Measurements from ENCODE around the gene IL15.
A peak's percentile ranks its signal among the peaks of the same experiment; 100 is the strongest.

Gene IL15

DNA sequence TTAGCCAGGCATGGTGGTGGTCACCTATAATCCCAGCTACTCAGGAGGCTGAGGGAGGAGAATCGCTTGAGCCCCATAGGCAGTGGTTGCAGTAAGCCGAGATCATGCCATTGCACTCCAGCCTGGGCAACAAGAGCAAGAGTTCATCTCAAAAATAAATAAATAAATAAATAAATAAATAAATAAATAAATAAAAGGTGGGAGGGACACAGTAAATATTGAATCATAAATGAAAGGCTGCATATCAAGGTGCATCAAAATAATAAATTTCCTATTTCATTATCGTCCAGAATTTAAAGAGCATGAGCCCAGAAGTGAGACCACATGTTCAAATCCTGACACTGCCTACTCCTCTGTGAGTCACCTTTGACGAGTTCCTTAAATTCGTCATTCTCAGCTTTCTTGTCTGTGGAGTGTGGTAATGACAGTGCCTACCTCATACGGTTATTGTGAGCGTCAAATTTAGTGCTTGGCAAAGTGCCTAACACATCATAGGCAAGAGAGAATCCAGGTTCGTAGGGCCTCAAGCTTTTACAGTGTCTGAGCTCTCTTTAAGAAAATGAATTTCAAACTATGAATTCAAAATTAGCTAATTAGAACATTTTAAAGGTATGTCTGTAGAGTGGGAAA lies 49.9 kb downstream of the IL15 start:
- TF ChIP-seq CEBPB (IDR thresholded peaks at IDR 0.05) (no peak), CREB1 (IDR thresholded peaks at IDR 0.05; ENCODE audit: low read depth) (peak; percentile 55; the same call in 1 of the 2 replicates), RAD21 (IDR thresholded peaks at IDR 0.05; ENCODE audit: low read depth) (no peak), ZBTB7A (IDR thresholded peaks at IDR 0.05; ENCODE audit: low read depth) (no peak), YY1 (IDR thresholded peaks at IDR 0.05; ENCODE audit: low read depth) (no peak)
- TF ChIP-seq, protein P1, sequence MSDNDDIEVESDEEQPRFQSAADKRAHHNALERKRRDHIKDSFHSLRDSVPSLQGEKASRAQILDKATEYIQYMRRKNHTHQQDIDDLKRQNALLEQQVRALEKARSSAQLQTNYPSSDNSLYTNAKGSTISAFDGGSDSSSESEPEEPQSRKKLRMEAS (IDR thresholded peaks at IDR 0.05), result no peak

DNA sequence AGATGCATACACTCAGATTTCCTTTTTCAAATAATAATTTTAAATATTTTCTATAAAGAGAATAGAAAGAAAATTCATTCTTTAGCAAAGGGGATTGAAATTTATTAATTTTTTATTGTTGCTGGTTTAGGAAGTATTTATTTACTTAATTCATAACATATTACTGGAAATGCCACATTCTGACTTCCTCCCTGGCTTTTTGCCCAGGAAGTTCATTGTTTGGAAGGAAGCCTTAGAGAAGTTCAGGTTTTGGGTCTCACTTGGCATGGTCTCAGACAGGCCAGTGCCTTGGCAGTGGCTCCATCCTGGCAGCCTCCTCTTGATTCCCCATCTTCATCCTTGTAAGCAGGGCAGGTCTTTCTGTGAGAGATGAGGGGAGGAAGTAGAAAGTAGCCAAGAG lies 50.5 kb downstream of the IL15 start:
- 0 out of 2 replicates have a peak, but pooled peaks have one; percentile 17 for TF ChIP-seq EP300 (IDR thresholded peaks at IDR 0.05; ENCODE audit: borderline replicate concordance)
- no peak for TF ChIP-seq CREB1 (IDR thresholded peaks at IDR 0.05; ENCODE audit: low read depth)
- TF ChIP-seq ZBTB7A (IDR thresholded peaks at IDR 0.05; ENCODE audit: low read depth), result no peak
- TF ChIP-seq, protein P1 (IDR thresholded peaks at IDR 0.05), result no peak
- peak; percentile 83 for TF ChIP-seq NFIC (IDR thresholded peaks at IDR 0.05)
- 0 out of 2 replicates have a peak, but pooled peaks have one; percentile 13 for TF ChIP-seq TEAD4 (IDR thresholded peaks at IDR 0.05)

DNA sequence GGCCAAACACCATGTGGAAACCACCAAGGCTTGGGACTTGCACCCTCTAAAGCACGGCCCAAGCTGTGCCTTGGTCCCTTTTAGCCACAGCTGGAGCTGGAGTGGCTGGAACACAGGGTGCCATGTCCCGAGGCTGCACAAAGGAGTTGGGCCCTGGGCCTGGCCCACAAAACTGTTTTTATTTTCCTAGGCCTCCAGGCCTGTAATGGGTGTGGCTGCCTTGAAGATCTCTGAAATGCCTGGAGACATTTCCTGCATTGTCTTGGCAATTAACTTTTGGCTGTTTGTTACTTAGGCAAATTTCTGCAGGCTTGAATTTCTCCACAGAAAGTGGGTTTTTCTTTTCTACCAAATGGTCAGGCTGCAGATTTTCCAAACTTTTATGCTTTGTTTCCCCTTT lies 55.7 kb downstream of the IL15 start:
- TF ChIP-seq CREB1 (IDR thresholded peaks at IDR 0.05; ENCODE audit: low read depth) (no peak), YY1 (IDR thresholded peaks at IDR 0.05; ENCODE audit: low read depth) (no peak), CEBPB (IDR thresholded peaks at IDR 0.05) (no peak), EGR1 (IDR thresholded peaks at IDR 0.05) (no peak), RAD21 (IDR thresholded peaks at IDR 0.05; ENCODE audit: low read depth) (no peak), TCF12 (IDR thresholded peaks at IDR 0.05; ENCODE audit: low read depth) (no peak), EP300 (IDR thresholded peaks at IDR 0.05; ENCODE audit: borderline replicate concordance) (no peak), NFIC (IDR thresholded peaks at IDR 0.05) (no peak), ZBTB7A (IDR thresholded peaks at IDR 0.05; ENCODE audit: low read depth) (no peak), TEAD4 (IDR thresholded peaks at IDR 0.05) (no peak), TAF1 (IDR thresholded peaks at IDR 0.05; ENCODE audit: low read depth) (no peak)
- TF ChIP-seq, protein P2, sequence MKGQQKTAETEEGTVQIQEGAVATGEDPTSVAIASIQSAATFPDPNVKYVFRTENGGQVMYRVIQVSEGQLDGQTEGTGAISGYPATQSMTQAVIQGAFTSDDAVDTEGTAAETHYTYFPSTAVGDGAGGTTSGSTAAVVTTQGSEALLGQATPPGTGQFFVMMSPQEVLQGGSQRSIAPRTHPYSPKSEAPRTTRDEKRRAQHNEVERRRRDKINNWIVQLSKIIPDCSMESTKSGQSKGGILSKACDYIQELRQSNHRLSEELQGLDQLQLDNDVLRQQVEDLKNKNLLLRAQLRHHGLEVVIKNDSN (IDR thresholded peaks at IDR 0.05), result no peak
- TF ChIP-seq, protein P1 (IDR thresholded peaks at IDR 0.05), result no peak
- TF ChIP-seq, protein P3, sequence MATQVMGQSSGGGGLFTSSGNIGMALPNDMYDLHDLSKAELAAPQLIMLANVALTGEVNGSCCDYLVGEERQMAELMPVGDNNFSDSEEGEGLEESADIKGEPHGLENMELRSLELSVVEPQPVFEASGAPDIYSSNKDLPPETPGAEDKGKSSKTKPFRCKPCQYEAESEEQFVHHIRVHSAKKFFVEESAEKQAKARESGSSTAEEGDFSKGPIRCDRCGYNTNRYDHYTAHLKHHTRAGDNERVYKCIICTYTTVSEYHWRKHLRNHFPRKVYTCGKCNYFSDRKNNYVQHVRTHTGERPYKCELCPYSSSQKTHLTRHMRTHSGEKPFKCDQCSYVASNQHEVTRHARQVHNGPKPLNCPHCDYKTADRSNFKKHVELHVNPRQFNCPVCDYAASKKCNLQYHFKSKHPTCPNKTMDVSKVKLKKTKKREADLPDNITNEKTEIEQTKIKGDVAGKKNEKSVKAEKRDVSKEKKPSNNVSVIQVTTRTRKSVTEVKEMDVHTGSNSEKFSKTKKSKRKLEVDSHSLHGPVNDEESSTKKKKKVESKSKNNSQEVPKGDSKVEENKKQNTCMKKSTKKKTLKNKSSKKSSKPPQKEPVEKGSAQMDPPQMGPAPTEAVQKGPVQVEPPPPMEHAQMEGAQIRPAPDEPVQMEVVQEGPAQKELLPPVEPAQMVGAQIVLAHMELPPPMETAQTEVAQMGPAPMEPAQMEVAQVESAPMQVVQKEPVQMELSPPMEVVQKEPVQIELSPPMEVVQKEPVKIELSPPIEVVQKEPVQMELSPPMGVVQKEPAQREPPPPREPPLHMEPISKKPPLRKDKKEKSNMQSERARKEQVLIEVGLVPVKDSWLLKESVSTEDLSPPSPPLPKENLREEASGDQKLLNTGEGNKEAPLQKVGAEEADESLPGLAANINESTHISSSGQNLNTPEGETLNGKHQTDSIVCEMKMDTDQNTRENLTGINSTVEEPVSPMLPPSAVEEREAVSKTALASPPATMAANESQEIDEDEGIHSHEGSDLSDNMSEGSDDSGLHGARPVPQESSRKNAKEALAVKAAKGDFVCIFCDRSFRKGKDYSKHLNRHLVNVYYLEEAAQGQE (IDR thresholded peaks at IDR 0.05; ENCODE audit: low read depth), result no peak

DNA sequence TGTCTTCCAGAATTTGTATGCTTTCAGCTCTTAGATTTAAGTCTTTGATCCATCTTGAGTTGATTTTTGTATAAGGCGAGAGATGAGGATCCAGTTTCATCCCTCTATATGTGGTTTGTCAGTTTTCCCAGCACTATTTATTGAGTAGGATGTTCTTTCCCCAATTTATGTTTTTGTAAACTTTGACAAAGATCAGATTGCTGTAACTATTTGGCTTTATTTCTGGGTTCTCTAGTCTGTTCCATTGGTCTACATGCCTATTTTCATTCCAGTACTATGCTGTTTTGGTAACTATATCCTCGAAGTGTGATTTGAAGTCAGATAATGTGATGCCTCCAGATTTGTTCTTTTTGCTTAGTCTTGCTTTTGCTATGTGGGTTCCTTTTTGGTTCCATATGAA lies 60.7 kb downstream of the IL15 start:
- TF ChIP-seq EGR1 (IDR thresholded peaks at IDR 0.05) (no peak), TEAD4 (IDR thresholded peaks at IDR 0.05) (no peak), YY1 (IDR thresholded peaks at IDR 0.05; ENCODE audit: low read depth) (no peak), FOXM1 (IDR thresholded peaks at IDR 0.05; ENCODE audit: borderline replicate concordance, low read depth) (no peak), NFIC (IDR thresholded peaks at IDR 0.05) (no peak)
- TF ChIP-seq, protein P1 (IDR thresholded peaks at IDR 0.05), result no peak

- TF ChIP-seq, protein P3 (IDR thresholded peaks at IDR 0.05; ENCODE audit: low read depth), result no peak
- TF ChIP-seq TAF1 (IDR thresholded peaks at IDR 0.05; ENCODE audit: low read depth) (no peak), NFIC (IDR thresholded peaks at IDR 0.05) (peak; percentile 66), TEAD4 (IDR thresholded peaks at IDR 0.05) (no peak), RAD21 (IDR thresholded peaks at IDR 0.05; ENCODE audit: low read depth) (peak; percentile 46)
Measured at GRCh38 chr4:141702472-141703182, 66.2 kb downstream of the IL15 start.

DNA sequence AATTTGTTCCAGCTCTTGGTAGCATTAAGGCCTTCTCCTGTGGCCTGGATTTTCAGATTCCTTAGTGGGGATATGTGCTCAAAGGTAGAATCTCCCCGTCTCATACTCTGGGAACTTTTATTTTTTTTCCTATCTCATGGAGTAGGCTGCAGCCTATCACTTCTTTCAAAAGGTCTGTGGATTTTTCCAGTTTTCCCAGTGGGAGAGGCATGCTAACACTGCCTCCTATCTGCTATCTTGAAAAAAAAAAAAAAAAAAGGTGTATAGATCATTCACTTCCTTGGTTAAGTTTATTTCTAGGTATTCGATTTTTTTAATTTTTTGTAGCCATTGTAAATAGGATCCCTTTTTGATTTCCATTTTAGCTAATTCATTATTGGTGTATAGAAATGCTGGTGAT lies 67.1 kb downstream of the IL15 start:
- TF ChIP-seq FOXM1 (IDR thresholded peaks at IDR 0.05; ENCODE audit: borderline replicate concordance, low read depth) (no peak), RAD21 (IDR thresholded peaks at IDR 0.05; ENCODE audit: low read depth) (peak; percentile 26; the same call in 1 of the 2 replicates)
